Thymus (tissue), 14 donors: Measurements from ENCODE around the gene MUC6. TPM values are rescaled to one million over a fixed set of nuclear protein-coding genes. Genes with fewer than 3 reads are reported as not detected.

Experiments
- DNase-seq, 9 donors: peaks; one replicate each; pipeline ENCODE4 v3.0.0-alpha.2; 2013; ENCODE audit warnings: low spot score in 9 of 9, low read depth in 6 of 9, missing footprints in 1 of 9
- H3K27ac ChIP-seq, 2 donors: one replicate each; pipeline ENCODE4 v1.5.1; 2013; ENCODE audit warnings: control low read depth in 1 of 2, low read depth in 1 of 2, low read length in 1 of 2, mild to moderate bottlenecking in 1 of 2, moderate library complexity in 1 of 2
- H3K27me3 ChIP-seq, 2 donors: one replicate each; pipeline ENCODE4 v1.5.1; 2013; ENCODE audit warnings: low read length in 1 of 2; ENCODE audit not compliant: control insufficient read depth in 2 of 2, insufficient read depth in 1 of 2
- H3K36me3 ChIP-seq, 2 donors: one replicate each; pipeline ENCODE4 v1.5.1; 2013; ENCODE audit warnings: low read length in 1 of 2, mild to moderate bottlenecking in 1 of 2, moderate library complexity in 1 of 2; ENCODE audit not compliant: control insufficient read depth in 2 of 2, insufficient read depth in 2 of 2
- H3K4me1 ChIP-seq, 2 donors: one replicate each; pipeline ENCODE4 v1.5.1; 2013; ENCODE audit warnings: low read length in 2 of 2; ENCODE audit not compliant: control insufficient read depth in 2 of 2, insufficient read depth in 2 of 2
- H3K4me3 ChIP-seq, 2 donors: one replicate each; pipeline ENCODE4 v1.5.1; 2013; ENCODE audit warnings: low read length in 2 of 2, control low read depth in 1 of 2, mild to moderate bottlenecking in 1 of 2
- H3K9me3 ChIP-seq, 2 donors: one replicate each; pipeline ENCODE4 v1.5.1; 2013; ENCODE audit warnings: low read length in 1 of 2, mild to moderate bottlenecking in 1 of 2; ENCODE audit not compliant: control insufficient read depth in 2 of 2, insufficient read depth in 1 of 2
- WGBS: extraction: QIAGEN DNeasy Blood & Tissue Kit; methylation state at CpG from one replicate; pipeline ENCODE4 v1.1.7; 2013; 5-methylcytosine and 5-hydroxymethylcytosine counted together
- long read RNA-seq, 10 donors: transcript quantifications; one replicate each; lab custom pipeline, GENCODE V29; 2026
- polyA plus RNA-seq: library from polyadenylated mRNA; stranded (reverse); fragments of 200-250 nt; gene quantifications from one replicate; pipeline ENCODE4 v1.2.3, GENCODE V29; 2013
- total RNA-seq: library from RNA; stranded (reverse); fragments of 120-200 nt; gene quantifications from one replicate; pipeline ENCODE4 v1.2.4, GENCODE V29; 2013
- donor health status: healthy.

MUC6 gene
- total RNA-seq (0.19 TPM), polyA plus RNA-seq (0.16 TPM)
- long read RNA-seq, donor 1, result 0 reads
- long read RNA-seq, donor 2, result 0 reads
- long read RNA-seq, donor 3, result 0 reads
- long read RNA-seq, donor 4, result 0 reads
- long read RNA-seq, donor 5, result 0 reads
- long read RNA-seq, donor 6, result 0 reads
- long read RNA-seq, donor 7, result 0 reads
- long read RNA-seq, donor 8, result 0 reads
- long read RNA-seq, donor 9, result 0 reads
- long read RNA-seq, donor 10, result 0 reads

GRCh38 chr11:1036303-1036923 is at the start of gene MUC6:
TSS of gene MUC6 (minus strand) at chr11:1036718. CDS start at chr11:1036655, 63 bp downstream.
- Histone ChIP-seq H3K4me1 (no peaks in the 10 kb centered on the region), H3K4me3 (no peak within 1 kb of the TSS), H3K27me3 (no peaks in the 10 kb centered on the region), H3K27ac (no peak within 1 kb of the TSS), H3K9me3 (no peaks in the 10 kb centered on the region), H3K36me3 (no peaks in the 10 kb centered on the region)
- DNase-seq, result no peak
- WGBS, result 85% methylated on average over 42 of the region's 42 CpGs

DNA sequence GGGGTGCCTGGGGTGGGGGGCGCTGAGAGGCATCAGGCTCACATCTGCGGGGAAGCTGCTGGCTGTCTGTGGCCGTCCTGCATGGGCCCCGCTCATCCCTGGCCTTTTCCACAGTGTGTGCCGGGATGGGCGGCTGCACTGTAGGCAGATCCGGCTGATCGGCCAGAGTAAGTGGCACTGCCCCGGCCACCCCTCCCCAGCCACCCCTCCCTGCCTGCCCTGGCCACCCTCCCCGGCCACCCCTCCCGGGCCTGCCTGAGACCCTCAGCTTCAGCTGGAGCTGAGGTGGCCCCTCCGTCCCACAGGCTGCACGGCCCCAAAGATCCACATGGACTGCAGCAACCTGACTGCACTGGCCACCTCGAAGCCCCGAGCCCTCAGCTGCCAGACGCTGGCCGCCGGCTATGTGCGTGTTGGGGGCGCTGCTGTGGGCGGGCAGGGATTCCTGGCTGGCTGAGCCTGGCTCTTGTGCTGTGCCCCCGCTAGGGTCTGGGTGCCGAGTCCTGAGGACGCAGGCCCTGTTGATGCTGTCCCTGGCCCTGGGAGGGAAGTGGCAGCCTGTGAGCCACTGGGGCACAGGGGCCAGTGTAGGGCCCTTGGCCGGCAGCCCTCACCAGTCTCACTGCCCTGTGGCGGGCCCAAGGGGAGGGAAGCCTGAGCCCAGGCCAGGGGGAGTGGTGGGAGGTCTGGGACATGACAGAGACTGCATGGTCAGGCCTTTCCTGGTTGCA is 49.1 kb upstream of the MUC6 start:
- DNase-seq, result no peak
- no peaks in the 10 kb centered on the region for H3K36me3 ChIP-seq
- H3K27ac ChIP-seq, result no peak overlapping the region
- H3K4me1 ChIP-seq, result no peaks in the 10 kb centered on the region
- WGBS, result 94% methylated on average over 26 of the region's 26 CpGs
- peaks cover 0 to 34% of the 10 kb centered on the region in 2 donors for H3K9me3 ChIP-seq
- no peak overlapping the region for H3K4me3 ChIP-seq
- no peaks in the 10 kb centered on the region for H3K27me3 ChIP-seq

GRCh38 chr11:1084561-1085439 is 48.3 kb upstream of the MUC6 start:
- Histone ChIP-seq H3K27ac (no peak overlapping the region), H3K4me3 (no peak overlapping the region), H3K27me3 (no peaks in the 10 kb centered on the region), H3K36me3 (no peaks in the 10 kb centered on the region), H3K4me1 (no peaks in the 10 kb centered on the region), H3K9me3 (peaks cover 0 to 26% of the 10 kb centered on the region in 2 donors)
- DNase-seq, result no peak
- WGBS, result 78% methylated on average over 49 of the region's 49 CpGs

GRCh38 chr11:1083621-1084551 is 47.4 kb upstream of the MUC6 start:
- peaks cover 0 to 16% of the 10 kb centered on the region in 2 donors for H3K9me3 ChIP-seq
- H3K4me3 ChIP-seq, result no peak overlapping the region
- WGBS, result 75% methylated on average over 34 of the region's 34 CpGs
- no peak for DNase-seq
- no peaks in the 10 kb centered on the region for H3K36me3 ChIP-seq
- H3K4me1 ChIP-seq, result no peaks in the 10 kb centered on the region
- no peaks in the 10 kb centered on the region for H3K27me3 ChIP-seq
- H3K27ac ChIP-seq, result no peak overlapping the region

DNA sequence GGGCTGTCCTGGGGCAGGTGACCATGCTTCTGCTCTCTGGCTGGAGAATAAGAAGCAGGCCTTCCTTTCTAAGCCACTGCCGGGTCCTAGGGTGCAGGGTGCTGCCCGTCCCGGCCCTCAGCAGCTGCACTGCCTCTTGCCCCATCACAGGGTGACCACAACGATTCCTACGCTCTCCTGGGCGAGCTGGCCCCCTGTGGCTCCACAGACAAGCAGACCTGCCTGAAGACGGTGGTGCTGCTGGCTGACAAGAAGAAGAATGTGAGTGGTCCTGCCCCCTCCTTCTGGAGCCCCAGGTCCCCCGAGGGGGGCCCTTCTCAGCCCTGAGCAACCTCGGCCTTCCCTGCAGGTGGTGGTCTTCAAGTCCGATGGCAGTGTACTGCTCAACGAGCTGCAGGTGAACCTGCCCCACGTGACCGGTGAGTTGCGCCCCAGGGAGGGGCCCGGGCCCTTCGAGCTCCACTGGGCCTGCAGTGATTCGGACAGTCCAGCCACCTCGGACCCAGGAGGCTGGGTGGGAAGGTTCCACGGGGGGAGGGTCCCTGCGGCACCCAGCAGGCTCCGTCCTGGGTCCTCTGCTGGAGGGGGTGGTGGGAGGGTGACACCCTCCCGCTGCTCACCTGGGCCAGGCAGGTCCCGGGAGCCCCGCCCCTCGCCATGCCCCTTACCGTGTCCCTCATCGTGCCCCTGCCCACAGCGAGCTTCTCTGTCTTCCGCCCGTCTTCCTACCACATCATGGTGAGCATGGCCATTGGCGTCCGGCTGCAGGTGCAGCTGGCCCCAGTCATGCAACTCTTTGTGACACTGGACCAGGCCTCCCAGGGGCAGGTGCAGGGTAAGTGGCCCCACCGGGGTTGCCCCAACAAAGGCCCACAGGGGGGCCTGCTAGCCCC is 46.5 kb upstream of the MUC6 start:
- DNase-seq, result no peak
- 86% methylated on average over 33 of the region's 33 CpGs for WGBS
- no peak overlapping the region for H3K27ac ChIP-seq
- H3K36me3 ChIP-seq, result no peaks in the 10 kb centered on the region
- no peak overlapping the region for H3K4me3 ChIP-seq
- H3K27me3 ChIP-seq, result no peaks in the 10 kb centered on the region
- no peaks in the 10 kb centered on the region for H3K4me1 ChIP-seq
- H3K9me3 ChIP-seq, result peaks cover 0 to 7% of the 10 kb centered on the region in 2 donors

DNA sequence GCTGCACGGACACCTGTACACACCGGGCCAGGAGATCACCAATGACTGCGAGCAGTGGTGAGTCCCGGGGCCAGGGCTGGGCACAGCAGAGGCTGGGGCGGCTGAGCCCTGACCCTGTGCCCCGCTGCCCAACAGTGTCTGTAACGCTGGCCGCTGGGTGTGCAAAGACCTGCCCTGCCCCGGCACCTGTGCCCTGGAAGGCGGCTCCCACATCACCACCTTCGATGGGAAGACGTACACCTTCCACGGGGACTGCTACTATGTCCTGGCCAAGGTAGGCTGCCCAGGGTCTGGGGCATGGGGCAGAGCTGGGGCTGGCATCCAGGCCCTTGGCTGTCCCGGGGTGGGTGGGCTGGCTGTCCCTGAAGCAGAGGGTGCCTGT is 45.8 kb upstream of the MUC6 start:
- H3K36me3 ChIP-seq, result no peaks in the 10 kb centered on the region
- H3K9me3 ChIP-seq, result peaks cover 0 to under 1% of the 10 kb centered on the region in 2 donors
- no peak for DNase-seq
- no peak overlapping the region for H3K27ac ChIP-seq
- no peaks in the 10 kb centered on the region for H3K27me3 ChIP-seq
- H3K4me3 ChIP-seq, result no peak overlapping the region
- WGBS, result 96% methylated on average over 14 of the region's 14 CpGs
- no peaks in the 10 kb centered on the region for H3K4me1 ChIP-seq

DNA sequence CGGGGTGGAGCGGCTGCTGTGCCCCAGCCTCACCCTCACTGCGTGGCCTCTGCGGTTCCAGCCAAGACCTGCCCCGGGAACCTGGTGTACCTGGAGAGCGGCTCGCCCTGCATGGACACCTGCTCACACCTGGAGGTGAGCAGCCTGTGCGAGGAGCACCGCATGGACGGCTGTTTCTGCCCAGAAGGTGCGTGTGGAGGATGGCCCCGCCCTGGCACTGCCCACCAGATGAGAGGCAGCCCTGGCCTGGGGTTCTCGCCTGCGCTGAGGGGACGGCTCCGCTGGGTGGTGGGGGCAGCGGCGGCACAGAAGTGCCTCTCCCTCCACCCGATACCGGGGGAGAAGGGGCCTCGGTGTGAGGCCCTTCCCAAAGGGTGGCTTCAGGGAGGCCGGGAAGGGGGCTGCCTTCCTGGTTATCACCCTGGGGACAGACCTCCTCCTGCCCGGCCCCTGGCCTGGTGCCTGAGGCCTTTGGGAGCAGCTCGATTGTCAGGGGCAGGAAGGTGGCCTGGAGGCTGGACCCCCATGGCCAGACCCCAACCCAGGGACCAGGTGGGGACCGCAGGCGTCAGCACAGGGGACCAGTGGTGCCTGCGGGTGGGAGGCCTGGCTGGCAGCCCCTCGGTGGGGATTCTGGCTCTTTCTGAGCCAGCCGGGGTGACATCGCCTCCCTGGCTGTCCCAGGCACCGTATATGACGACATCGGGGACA is 45.2 kb upstream of the MUC6 start:
- H3K4me3 ChIP-seq, result no peak overlapping the region
- H3K9me3 ChIP-seq, result no peaks in the 10 kb centered on the region
- WGBS, result 88% methylated on average over 33 of the region's 33 CpGs
- no peak for DNase-seq
- H3K27me3 ChIP-seq, result no peaks in the 10 kb centered on the region
- no peaks in the 10 kb centered on the region for H3K4me1 ChIP-seq
- H3K27ac ChIP-seq, result no peak overlapping the region
- no peaks in the 10 kb centered on the region for H3K36me3 ChIP-seq
